ENCODE results near the gene FCN2. TPM values are rescaled to one million over a fixed set of nuclear protein-coding genes. Genes with fewer than 3 reads are reported as not detected.

FCN2 gene
- total and polyA plus RNA-seq, 2 of the 4 experiments (the other 2 are of a cell fraction): not detected

DNA sequence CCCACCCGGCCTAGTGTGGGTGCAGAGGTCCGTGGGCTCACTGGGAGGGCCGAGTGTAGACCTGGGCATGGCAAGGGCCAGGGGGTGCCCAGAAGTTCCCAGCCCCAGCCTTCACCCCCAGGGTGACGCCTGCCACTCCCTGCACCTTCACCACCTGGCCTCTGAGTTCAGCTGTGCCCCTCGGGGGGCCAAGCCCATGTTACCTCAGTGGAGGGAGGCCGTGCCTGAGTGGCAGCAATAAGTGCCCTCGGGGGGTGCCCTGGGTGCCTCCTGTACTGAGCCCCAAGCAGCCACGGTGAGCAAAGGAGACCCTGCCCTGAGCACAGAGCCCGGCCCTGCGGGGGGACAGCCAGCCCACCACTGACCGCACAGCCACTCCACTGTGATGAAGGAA is 10.3 kb upstream of the FCN2 start:
- Histone ChIP-seq H3K56ac (ENCODE audit: extremely low read depth, insufficient read depth, low read length) (no peak overlapping the region), H3K4me3 (ENCODE audit: insufficient read depth, low read depth, low read length) (no peak overlapping the region), H3K4me2 (ENCODE audit: low read depth, low read length) (no peak overlapping the region), H2BK5ac (ENCODE audit: low read depth, low read length, poor library complexity, severe bottlenecking) (no peak overlapping the region), H4K91ac (ENCODE audit: insufficient read depth, low read depth, low read length) (no peak overlapping the region; the same call in 1 of the 2 replicates), H2BK120ac (ENCODE audit: low read depth, low read length) (no peak overlapping the region; the same call in 1 of the 2 replicates), H3K27ac (ENCODE audit: insufficient read depth, low read length) (no peak overlapping the region), H3K4ac (ENCODE audit: low read depth, low read length) (no peak overlapping the region), H4K20me1 (ENCODE audit: insufficient read depth, low read length) (no peaks in the 10 kb centered on the region), H3K14ac (replicated peaks; ENCODE audit: low read depth, low read length) (no peak overlapping the region), H3K36me3 (ENCODE audit: control insufficient read depth, insufficient read depth, low read length) (no peaks in the 10 kb centered on the region), H2AK9ac (replicated peaks; ENCODE audit: low read depth, low read length, poor library complexity) (no peak overlapping the region), H4K5ac (ENCODE audit: low read depth, low read length) (no peak overlapping the region; the same call in 1 of the 2 replicates), H2BK15ac (ENCODE audit: low read depth, low read length) (no peak overlapping the region), H3K9me3 (ENCODE audit: control insufficient read depth, insufficient read depth, low read length) (no peaks in the 10 kb centered on the region), H2AFZ (replicated peaks; ENCODE audit: low read length, poor library complexity) (no peak overlapping the region), H3K27me3 (ENCODE audit: control insufficient read depth, insufficient read depth, low read length) (peaks cover 3% of the 10 kb centered on the region; the same call in 1 of the 2 replicates), H3K9me1 (ENCODE audit: insufficient read depth, low read length) (no peaks in the 10 kb centered on the region), H3K4me1 (ENCODE audit: control insufficient read depth, insufficient read depth, low read length) (peaks cover 7% of the 10 kb centered on the region; the same call in 1 of the 2 replicates), H2BK20ac (ENCODE audit: low read depth, low read length) (no peak overlapping the region), H3K23ac (ENCODE audit: low read depth, low read length) (no peak overlapping the region), H2AK5ac (ENCODE audit: low read depth, low read length) (0 out of 2 replicates have a peak overlapping the region, but pooled peaks have one; percentile 69), H3K18ac (ENCODE audit: low read depth, low read length) (peak overlapping the region; percentile 35; the same call in 1 of the 2 replicates), H3K9ac (ENCODE audit: low read depth, low read length) (no peak overlapping the region), H3K79me1 (ENCODE audit: low read depth in 1 of 2, low read length in 2 of 2) (no peaks in the 10 kb centered on the region), H4K8ac (ENCODE audit: low read depth in 2 of 2, low read length in 2 of 2) (no peak overlapping the region)
- CTCF ChIA-PET: no interaction called here
- POLR2A ChIA-PET (ENCODE audit: unreplicated experiment): no interaction called here
- WGBS, 2 experiments (ENCODE audit: extremely low coverage in 2 of 2, insufficient read length in 1 of 2): 83% methylated on average over 5 of the region's 11 CpGs; no CpG with 5 or more reads in 1 of the 2 experiments
- dilution Hi-C loops (cut with HindIII; ENCODE audit: low sequenced_read_pairs, unreplicated experiment) (no loop called here), in situ Hi-C loops (cut with MboI; ENCODE audit: low sequenced_read_pairs) (no loop called here), intact Hi-C loops (cut with micrococcal nuclease) (no loop called here)
- ATAC-seq (ENCODE audit: low read depth): no peak
- no TSS peak for BruUV-seq (replicated peaks)
- TF ChIP-seq RAD21 (IDR thresholded peaks at IDR 0.05; ENCODE audit: low read length) (no peak), CHD1 (IDR thresholded peaks at IDR 0.05; ENCODE audit: low read depth, low read length) (no peak), MXI1 (IDR thresholded peaks at IDR 0.05; ENCODE audit: borderline replicate concordance, low read depth, low read length) (no peak), RFX5 (IDR thresholded peaks at IDR 0.05; ENCODE audit: low read depth, low read length) (no peak), POLR2A (IDR thresholded peaks at IDR 0.05; ENCODE audit: low read depth, low read length) (no peak), MAFK (IDR thresholded peaks at IDR 0.05; ENCODE audit: low read depth, low read length) (no peak), MAZ (IDR thresholded peaks at IDR 0.05; ENCODE audit: borderline replicate concordance, low read depth, low read length) (no peak), CTCF (conservative IDR thresholded peaks at IDR 0.05; ENCODE audit: low read depth, low read length) (no peak), NFE2L2 (IDR thresholded peaks at IDR 0.05; ENCODE audit: low read depth, low read length) (no peak), BHLHE40 (IDR thresholded peaks at IDR 0.05; ENCODE audit: low read depth, low read length) (no peak), FOS (IDR thresholded peaks at IDR 0.05; ENCODE audit: low read depth, low read length) (no peak), RCOR1 (IDR thresholded peaks at IDR 0.05; ENCODE audit: insufficient replicate concordance, low read length) (no peak), SMC3 (IDR thresholded peaks at IDR 0.05; ENCODE audit: low read depth, low read length) (no peak)
- TF ChIP-seq, protein P1, sequence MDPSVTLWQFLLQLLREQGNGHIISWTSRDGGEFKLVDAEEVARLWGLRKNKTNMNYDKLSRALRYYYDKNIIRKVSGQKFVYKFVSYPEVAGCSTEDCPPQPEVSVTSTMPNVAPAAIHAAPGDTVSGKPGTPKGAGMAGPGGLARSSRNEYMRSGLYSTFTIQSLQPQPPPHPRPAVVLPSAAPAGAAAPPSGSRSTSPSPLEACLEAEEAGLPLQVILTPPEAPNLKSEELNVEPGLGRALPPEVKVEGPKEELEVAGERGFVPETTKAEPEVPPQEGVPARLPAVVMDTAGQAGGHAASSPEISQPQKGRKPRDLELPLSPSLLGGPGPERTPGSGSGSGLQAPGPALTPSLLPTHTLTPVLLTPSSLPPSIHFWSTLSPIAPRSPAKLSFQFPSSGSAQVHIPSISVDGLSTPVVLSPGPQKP (IDR thresholded peaks at IDR 0.05; ENCODE audit: borderline replicate concordance, low read depth, low read length): no peak
- no peak for DNase-seq

Measured in IMR-90 (cell line).